HCT116 (cell line): ENCODE results near the gene CCDC88C.

Experiments used
- POLR2AphosphoS5 ChIP-seq: IDR thresholded peaks from 2 replicates; pipeline ENCODE4 v1.6.1; 2011; ENCODE audit warnings: mild to moderate bottlenecking, low read depth, low read length, moderate library complexity
- SIN3A ChIP-seq: IDR thresholded peaks from 2 replicates; pipeline ENCODE4 v1.6.1; 2012; ENCODE audit warnings: low read depth
- SP1 ChIP-seq: IDR thresholded peaks from 2 replicates; pipeline ENCODE4 v1.6.1; 2012; ENCODE audit warnings: low read depth
- TF ChIP-seq, protein P1 (sequence below), 3 experiments: fragments of 200-600 bp in 1 of 3; sonication (generic) in 1 of 3; IDR thresholded peaks in 2 of 3; conservative IDR thresholded peaks in 1 of 3; 2 replicates each; pipeline ENCODE4 v1.5.1; 2012 to 2017; ENCODE audit warnings: low read depth in 2 of 3, low read length in 2 of 3, antibody characterized with exemption in 1 of 3, borderline replicate concordance in 1 of 3, control low read depth in 1 of 3, mild to moderate bottlenecking in 1 of 3, mixed read lengths in 1 of 3, mixed run types in 1 of 3, moderate library complexity in 1 of 3; ENCODE audit not compliant: insufficient read depth in 1 of 3

DNA sequence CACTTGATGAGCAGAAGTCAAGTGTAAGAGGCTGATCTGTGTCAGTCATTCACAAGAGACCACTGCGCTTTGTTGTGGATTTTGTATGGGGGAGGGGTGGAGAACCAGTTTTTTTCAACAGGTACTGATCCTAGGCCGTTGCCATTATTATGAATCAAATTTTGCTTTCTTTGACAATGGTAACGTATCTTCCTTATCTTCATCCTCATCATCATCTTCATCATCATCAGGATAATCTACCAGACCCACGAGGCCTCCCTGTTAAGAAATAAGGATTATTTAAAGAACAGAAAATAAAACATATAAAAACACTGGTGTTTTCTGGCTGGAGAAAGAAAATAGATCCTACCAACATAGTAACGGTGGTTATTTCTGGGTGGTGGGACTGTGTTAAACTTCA lies 41.0 kb upstream of the CCDC88C start:
- TF ChIP-seq POLR2AphosphoS5 (no peak), SIN3A (no peak), SP1 (no peak)
- TF ChIP-seq, protein P1, sequence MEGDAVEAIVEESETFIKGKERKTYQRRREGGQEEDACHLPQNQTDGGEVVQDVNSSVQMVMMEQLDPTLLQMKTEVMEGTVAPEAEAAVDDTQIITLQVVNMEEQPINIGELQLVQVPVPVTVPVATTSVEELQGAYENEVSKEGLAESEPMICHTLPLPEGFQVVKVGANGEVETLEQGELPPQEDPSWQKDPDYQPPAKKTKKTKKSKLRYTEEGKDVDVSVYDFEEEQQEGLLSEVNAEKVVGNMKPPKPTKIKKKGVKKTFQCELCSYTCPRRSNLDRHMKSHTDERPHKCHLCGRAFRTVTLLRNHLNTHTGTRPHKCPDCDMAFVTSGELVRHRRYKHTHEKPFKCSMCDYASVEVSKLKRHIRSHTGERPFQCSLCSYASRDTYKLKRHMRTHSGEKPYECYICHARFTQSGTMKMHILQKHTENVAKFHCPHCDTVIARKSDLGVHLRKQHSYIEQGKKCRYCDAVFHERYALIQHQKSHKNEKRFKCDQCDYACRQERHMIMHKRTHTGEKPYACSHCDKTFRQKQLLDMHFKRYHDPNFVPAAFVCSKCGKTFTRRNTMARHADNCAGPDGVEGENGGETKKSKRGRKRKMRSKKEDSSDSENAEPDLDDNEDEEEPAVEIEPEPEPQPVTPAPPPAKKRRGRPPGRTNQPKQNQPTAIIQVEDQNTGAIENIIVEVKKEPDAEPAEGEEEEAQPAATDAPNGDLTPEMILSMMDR (IDR thresholded peaks at IDR 0.05 in 2 of 3, conservative IDR thresholded peaks at IDR 0.05 in 1 of 3; ENCODE audit: borderline replicate concordance in 1 of 3, insufficient read depth in 1 of 3, low read depth in 2 of 3, low read length in 2 of 3), result no peak
